NCI-H460 (cell line): ENCODE measurements around the gene TIMM22. TPM values are rescaled to one million over a fixed set of nuclear protein-coding genes. Genes with fewer than 3 reads are reported as not detected.

Experiments used
- DNase-seq: peaks from one replicate; pipeline ENCODE4 v3.0.0-alpha.2; 2016; ENCODE audit warnings: low read depth; ENCODE audit errors: extremely low read depth
- total RNA-seq: library from RNA; depleted of rRNA; stranded (reverse); fragments of >200 nt; shearing (Covaris generic); gene quantifications from 2 replicates; pipeline ENCODE4 v1.2.3, GENCODE V29; 2014

The TIMM22 gene
- total RNA-seq, 1 experiment from 2014 or later, result 18.5 TPM

- DNase-seq, result no peak
Measured at GRCh38 chr17:1000597-1001461, 3.9 kb downstream of the TIMM22 start.

DNA sequence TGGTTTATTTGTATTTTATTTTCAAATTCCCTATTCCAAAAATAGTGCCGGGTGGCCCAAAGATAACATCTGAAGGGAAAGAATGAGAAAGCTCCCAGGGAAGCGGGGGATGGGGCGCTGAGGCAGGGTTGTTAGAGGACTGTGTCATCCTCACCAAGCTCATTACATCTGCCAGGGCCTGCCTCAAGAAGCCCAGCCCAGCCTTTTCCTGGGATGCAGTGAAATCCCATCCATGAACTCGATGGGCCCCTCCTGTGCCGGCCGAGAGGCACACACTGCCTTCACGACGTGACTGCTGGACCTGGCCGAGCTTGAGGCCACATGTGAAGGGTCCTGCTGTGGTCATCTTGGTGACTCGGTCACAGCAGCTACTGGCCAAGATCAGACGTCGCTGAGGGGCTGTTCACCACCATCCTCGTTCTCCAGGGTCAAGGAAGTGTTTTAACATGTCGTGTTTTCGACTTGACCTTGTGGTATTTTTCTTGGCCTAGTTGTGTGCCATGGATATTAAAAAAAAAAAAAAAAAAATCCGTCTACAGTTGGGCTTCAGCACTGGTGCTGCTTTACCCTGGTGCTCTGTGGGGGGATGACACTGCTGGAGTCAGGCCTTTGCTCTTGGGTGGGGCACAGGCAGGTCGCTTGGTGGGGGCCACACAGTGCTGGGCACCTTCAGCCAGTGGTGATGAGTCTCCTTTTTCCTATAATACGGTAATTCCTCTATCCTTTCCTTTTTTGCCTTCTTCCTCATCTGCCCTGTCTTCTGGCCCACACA lies 4.9 kb downstream of the TIMM22 start:
- DNase-seq, result no peak

GRCh38 chr17:1002412-1002753 lies 5.5 kb downstream of the TIMM22 start:
- no peak for DNase-seq

DNA sequence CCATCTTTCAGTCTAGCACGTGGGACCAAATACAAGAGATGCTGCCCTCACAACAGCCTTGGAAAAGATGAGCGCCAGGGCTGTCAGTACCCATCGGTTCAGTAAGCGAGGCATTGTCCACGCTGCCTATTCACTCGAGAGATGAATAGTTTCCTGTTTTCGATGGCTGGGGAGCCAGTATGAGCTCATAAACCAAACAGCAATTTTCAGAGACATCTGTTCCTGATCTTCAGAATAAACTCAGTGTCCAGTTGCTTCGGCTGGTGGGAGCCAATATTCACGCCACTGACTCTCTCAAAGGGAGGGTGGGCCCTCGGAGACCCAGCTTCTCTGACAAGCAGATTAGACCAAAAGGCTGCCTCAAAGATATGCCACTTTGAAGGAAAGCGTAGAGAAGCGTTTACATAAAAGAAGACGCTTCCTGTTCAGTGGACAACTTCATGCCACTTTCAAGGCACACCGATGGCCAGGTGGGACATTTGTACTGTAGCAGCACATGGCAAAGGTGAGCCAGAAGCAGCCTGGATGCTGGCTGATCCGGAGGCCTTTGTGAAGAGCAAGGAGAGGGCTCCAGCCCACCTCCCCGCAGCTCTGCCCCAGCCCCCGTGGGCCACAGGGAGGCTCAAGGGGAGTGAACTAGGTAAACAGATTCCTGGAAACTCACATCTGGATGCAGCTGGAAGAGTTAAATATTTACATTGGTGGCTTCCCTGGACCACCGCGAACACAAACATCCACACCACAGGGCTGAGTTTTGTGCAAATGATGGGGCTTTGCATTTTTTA lies 6.0 kb downstream of the TIMM22 start:
- DNase-seq, result no peak

DNA sequence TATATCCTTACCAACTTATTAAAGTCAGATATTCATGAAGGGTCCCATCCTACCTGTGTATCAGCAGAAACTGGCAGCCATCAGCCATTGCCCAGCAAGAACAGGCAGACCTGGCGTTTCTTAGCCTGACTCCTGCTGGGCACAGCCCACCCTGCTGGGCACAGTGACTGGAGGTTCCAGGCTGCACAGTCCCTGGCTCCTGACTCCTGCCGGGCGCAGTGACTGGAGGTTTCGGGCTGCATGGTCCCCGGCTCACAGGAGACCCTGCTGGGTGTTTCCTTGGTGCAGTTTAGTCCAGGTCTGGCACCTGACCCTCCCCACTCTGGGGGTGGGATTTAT lies 6.7 kb downstream of the TIMM22 start:
- DNase-seq, result no peak

GRCh38 chr17:1003972-1004768 lies 7.2 kb downstream of the TIMM22 start:
- DNase-seq, result no peak

DNA sequence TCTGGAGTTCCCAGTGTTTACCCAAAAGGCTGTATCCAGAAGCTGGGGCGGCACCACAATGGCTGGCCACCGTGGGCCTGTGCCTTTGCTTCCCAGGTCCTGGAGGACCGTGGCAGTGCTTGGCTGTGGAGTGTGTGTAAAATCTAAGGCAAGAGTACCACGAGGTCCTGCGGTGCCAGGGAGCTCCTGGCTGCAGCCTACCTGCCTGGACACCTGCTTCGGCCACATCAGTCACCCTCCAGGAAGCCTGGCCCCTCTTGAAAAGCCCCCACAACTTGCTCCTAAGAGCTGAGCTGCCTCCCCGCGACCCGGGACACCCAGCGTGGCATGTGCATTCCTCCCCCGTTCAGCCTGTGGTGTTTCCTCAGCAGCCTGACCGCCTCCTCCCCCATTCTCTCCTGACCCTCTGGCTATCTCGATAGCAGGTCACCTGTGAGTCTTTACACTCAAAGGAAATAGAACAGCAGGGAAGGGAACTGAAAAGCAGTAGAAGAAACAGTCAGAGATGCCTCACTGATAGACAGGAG lies 7.9 kb downstream of the TIMM22 start:
- no peak for DNase-seq

DNA sequence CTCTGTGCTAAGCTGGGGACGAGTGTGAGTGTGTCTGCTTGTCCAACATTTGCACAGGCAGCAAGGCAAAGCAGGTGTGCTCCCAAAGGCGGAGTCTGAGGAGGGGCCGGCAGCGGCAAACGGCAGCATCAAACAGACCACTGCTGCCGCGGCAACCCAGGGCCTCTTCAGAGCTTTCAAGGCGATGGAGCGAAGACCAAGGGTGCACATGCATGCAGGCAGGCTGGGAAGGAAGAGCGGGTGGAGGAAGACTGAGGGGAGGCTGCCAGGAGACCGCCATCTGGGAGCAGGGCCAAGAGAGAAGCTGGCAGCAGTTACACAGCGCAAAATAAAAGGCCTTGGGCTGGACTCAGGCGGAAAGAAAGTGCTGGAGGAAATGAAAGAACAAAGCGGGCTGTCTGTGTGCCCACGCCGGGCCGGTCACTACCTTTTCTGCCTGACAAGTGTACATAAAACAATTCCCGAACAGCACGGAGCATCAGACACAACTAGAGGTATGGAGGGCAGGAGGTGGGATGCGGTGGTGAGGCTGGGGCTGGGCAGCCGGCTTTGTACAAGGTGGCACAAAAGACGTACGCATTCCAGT lies 8.5 kb downstream of the TIMM22 start:
- no peak for DNase-seq

DNA sequence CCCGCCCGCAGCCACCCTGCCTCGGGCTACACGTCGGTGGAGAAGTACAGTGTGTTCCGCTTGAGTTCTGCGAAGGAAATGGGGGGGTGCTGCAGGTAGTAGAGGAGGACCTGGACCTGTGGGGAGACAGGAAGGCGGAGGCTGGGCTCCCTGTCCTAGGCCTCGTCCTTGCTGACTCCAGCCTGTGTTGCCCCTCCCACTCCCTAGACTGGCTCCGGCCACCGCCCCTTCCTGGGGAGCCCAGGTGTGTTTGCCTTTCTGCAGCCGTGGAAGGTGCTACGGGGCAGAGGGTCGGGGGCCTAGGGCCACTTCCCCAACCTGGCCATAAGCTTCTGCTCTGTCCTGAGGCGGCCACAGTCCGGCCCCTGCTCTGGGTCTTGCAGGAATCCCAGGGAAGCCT lies 9.1 kb downstream of the TIMM22 start:
- no peak for DNase-seq

- DNase-seq, result no peak
Measured at GRCh38 chr17:1007310-1008007, 10.5 kb downstream of the TIMM22 start.

- DNase-seq, result no peak
Measured at GRCh38 chr17:1008008-1008761, 11.3 kb downstream of the TIMM22 start.

GRCh38 chr17:1009229-1010085 lies 12.5 kb downstream of the TIMM22 start:
- DNase-seq, result no peak

- DNase-seq, result no peak
Measured at GRCh38 chr17:1010086-1010450, 13.1 kb downstream of the TIMM22 start.

GRCh38 chr17:1010586-1010985 lies 13.7 kb downstream of the TIMM22 start:
- DNase-seq, result no peak

- DNase-seq, result no peak
Measured at GRCh38 chr17:1011138-1011537, 14.2 kb downstream of the TIMM22 start.

DNA sequence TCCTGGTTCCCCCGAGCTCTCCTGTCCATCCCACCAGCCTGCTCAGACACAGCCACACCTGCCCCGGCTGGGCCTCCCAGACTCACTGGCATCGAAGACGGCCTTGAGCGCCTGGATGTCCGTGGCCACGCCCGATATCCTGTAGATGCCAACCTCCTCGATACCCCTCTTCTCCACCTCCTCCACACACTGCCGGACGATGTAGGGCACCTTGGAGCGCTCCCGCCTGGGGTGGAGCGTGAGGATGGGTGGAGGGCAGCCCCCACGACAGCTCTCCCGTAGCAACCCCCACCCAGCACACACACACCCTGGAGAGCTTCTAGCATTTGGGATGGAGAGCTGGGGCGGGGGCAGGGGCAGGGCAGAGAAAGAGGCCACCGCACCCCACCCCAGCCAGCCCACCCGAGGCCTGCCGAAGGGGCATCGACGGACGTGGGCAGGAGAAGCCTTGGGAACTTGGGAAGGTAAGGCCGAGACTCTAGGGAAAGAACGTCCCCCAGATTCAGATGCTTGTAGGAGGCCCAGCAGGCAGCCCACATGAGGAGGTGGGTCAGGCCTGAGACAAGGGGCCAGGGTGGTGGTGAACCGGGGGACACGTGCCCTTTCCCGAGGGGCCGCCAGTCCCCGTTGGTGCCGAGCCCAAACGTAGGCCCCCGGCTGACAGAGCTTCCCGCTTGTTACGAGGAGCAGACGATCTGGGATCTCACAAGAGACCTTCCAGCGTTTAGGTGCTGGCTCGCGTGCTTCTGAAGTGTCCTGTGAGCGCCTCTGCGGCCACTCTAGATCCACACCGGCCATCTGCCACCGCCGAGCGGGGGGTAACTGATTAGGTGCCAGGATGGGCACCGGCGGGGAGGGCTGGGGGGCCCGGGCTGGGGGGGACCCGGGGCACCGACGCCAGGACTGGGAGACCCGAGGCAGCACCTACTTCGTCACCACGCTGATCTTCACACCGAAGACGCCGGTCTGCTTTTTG lies 15.1 kb downstream of the TIMM22 start:
- no peak for DNase-seq
